Measurements from ENCODE around the gene MUC15. TPM values are rescaled to one million over a fixed set of nuclear protein-coding genes. Genes with fewer than 3 reads are reported as not detected.

Gene MUC15, protein sequence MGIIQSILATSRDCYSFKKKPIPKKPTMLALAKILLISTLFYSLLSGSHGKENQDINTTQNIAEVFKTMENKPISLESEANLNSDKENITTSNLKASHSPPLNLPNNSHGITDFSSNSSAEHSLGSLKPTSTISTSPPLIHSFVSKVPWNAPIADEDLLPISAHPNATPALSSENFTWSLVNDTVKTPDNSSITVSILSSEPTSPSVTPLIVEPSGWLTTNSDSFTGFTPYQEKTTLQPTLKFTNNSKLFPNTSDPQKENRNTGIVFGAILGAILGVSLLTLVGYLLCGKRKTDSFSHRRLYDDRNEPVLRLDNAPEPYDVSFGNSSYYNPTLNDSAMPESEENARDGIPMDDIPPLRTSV
- total RNA-seq = 10 to 100 TPM in 1 of 3 donors, 1 to 10 TPM in 1, not detected in 1; 6.6 to 61.2 TPM

DNA sequence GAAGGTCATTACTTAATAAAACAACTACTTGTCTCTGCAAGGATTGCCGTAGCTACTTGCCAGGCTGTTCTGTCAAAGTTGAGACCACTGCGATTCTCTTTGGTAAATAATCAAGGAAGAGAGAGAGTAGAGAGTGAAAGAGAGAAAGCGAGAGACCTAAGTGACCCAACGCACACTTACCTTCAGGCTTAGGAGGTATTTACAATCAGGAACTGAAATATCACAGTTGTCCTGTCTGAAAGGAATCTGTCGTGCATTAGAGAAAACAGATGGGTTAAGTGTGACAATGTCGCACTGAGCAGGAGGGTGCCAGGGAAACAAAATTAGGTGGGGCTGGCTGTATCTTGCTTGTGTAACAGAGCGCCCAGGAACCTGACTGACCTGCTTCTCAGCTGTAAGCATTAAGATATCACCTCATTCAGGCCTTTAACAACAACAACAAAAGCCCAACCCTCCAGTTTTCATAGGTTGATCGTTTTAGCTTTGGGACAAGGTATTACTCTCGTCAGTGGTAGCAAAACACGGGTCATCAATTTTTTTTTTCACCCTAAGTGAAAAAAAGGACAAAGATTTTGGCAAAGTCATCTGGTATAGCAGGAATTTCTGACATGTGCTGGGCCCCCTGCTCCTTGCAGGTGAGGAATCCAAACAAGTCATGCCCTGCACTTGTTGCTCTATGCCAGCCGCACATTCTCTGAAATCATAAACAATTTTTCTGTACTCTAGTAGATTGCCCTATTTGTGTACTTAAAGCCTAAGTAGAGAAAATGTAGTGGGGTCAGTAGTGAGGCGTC, at the start of gene MUC15:
Gene MUC15 (minus strand): TSS at position 403 of the 794 bp plus-strand sequence. CDS start 5,169 bp downstream, outside the sequence.
- Histone ChIP-seq H3K4me1 (no peaks in the 10 kb centered on the region), H3K9me3 (no peaks in the 10 kb centered on the region), H3K27me3 (no peaks in the 10 kb centered on the region), H3K4me3 (peak within 1 kb of the TSS in 2 of 3 donors; percentile 28 to 44), H3K27ac (peak within 1 kb of the TSS; percentile 71 to 86), H3K36me3 (no peaks in the 10 kb centered on the region)
- TF ChIP-seq, protein P1, sequence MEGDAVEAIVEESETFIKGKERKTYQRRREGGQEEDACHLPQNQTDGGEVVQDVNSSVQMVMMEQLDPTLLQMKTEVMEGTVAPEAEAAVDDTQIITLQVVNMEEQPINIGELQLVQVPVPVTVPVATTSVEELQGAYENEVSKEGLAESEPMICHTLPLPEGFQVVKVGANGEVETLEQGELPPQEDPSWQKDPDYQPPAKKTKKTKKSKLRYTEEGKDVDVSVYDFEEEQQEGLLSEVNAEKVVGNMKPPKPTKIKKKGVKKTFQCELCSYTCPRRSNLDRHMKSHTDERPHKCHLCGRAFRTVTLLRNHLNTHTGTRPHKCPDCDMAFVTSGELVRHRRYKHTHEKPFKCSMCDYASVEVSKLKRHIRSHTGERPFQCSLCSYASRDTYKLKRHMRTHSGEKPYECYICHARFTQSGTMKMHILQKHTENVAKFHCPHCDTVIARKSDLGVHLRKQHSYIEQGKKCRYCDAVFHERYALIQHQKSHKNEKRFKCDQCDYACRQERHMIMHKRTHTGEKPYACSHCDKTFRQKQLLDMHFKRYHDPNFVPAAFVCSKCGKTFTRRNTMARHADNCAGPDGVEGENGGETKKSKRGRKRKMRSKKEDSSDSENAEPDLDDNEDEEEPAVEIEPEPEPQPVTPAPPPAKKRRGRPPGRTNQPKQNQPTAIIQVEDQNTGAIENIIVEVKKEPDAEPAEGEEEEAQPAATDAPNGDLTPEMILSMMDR (IDR thresholded peaks at IDR 0.05) = no peak
- TF ChIP-seq POLR2A (IDR thresholded peaks at IDR 0.05) = no peak
- no peak for TF ChIP-seq POLR2AphosphoS5 (IDR thresholded peaks at IDR 0.05)
- intact Hi-C loops (cut with DNase I; ENCODE audit: low total_unique reads) = no loop called here
- no peak for DNase-seq (ENCODE audit: low spot score in 2 of 2)

DNA sequence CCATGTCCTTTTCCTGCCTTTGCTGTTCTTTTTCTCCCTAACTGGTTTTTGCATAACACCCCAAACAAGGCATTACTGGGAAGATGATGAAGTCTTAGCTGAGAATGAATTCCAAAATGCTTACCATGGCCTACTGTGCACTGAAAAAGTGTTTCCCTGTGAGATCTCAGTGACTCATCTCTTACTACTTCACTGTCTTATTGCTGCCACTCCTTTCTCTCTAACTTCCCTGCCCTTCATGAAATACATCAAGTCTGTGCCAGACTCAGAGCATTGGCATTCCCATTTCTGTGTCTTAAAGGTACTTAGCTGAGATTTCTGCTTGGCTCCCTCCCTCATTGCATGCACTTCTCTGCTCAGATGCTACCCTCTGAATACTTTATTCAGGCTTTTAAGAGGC, 49.1 kb upstream of the MUC15 start:
- H3K9me3 ChIP-seq = no peaks in the 10 kb centered on the region
- intact Hi-C loops (cut with DNase I; ENCODE audit: low total_unique reads) = no loop called here
- H3K27ac ChIP-seq = no peak overlapping the region
- TF ChIP-seq, protein P1 (IDR thresholded peaks at IDR 0.05) = no peak
- TF ChIP-seq POLR2A (IDR thresholded peaks at IDR 0.05) = no peak
- no peak for TF ChIP-seq POLR2AphosphoS5 (IDR thresholded peaks at IDR 0.05)
- H3K36me3 ChIP-seq = no peaks in the 10 kb centered on the region
- H3K4me1 ChIP-seq = no peaks in the 10 kb centered on the region
- H3K27me3 ChIP-seq = no peaks in the 10 kb centered on the region
- no peak overlapping the region for H3K4me3 ChIP-seq
- DNase-seq (ENCODE audit: low spot score in 2 of 2) = no peak

DNA sequence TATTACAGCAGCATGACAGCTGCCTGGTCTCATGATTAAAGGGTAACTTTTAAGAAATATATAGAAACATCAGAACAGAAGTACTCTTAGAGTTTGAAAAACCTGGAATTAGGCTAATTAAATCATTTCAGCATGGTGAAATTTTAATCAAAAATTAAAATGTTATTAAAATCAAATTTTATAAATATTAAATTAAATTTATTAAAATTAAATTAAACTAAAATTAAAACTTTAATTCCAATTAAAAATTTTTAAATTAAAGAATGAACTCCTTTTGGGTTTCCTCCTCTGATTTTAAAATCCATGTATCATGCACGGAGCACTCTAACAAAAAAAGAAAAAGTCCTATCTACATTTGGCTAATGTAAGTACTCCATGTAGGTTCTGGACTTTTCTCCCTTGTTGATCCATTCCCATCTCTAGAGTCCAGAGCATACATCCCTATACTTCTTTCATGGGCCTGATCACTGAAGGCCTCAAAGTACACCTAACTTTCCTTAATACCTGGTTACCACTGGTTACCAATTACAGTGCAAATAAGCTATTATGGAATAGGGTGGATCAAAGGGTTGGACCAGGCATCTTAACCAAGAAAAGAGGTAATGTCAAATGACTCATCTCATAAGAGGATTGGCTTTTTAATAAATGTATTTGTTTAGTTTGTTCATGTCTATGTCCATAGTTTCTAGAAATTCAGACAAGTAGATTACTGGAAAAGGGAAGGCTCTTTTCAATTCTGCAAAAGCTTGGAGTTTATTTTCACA, 48.4 kb upstream of the MUC15 start:
- TF ChIP-seq POLR2AphosphoS5 (IDR thresholded peaks at IDR 0.05) (no peak), POLR2A (IDR thresholded peaks at IDR 0.05) (no peak)
- TF ChIP-seq, protein P1 (IDR thresholded peaks at IDR 0.05) = no peak
- DNase-seq (ENCODE audit: low spot score in 2 of 2) = no peak
- no peaks in the 10 kb centered on the region for H3K4me1 ChIP-seq
- no peaks in the 10 kb centered on the region for H3K9me3 ChIP-seq
- no peak overlapping the region for H3K4me3 ChIP-seq
- intact Hi-C loops (cut with DNase I; ENCODE audit: low total_unique reads) = no loop called here
- no peaks in the 10 kb centered on the region for H3K27me3 ChIP-seq
- H3K27ac ChIP-seq = no peak overlapping the region
- no peaks in the 10 kb centered on the region for H3K36me3 ChIP-seq

DNA sequence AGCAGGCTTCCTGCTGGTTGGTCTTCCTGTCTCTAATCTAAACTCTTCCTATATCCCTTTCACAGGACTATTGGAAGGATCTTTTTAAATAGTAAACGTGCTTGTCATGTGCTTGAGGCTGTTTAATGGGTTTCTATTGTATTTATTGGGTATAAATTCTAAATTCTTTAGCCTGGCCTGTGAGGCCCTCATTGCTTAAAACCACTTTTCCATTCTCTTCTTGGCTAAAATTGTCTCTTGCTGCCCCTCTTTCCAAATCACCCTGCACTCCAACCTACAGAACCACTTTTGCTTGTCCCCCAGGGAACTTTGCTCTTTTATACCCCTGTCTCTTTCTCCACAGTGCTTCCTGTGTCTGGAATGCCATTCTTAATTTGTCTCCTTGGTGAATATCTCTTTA, 46.4 kb upstream of the MUC15 start:
- DNase-seq (ENCODE audit: low spot score in 2 of 2) = no peak
- no peaks in the 10 kb centered on the region for H3K4me1 ChIP-seq
- no peaks in the 10 kb centered on the region for H3K27me3 ChIP-seq
- H3K36me3 ChIP-seq = no peaks in the 10 kb centered on the region
- no peak overlapping the region for H3K4me3 ChIP-seq
- TF ChIP-seq POLR2A (IDR thresholded peaks at IDR 0.05) (no peak), POLR2AphosphoS5 (IDR thresholded peaks at IDR 0.05) (no peak)
- TF ChIP-seq, protein P1 (IDR thresholded peaks at IDR 0.05) = no peak
- intact Hi-C loops (cut with DNase I; ENCODE audit: low total_unique reads) = no loop called here
- no peak overlapping the region for H3K27ac ChIP-seq
- H3K9me3 ChIP-seq = no peaks in the 10 kb centered on the region
